HepG2 (cell line): ENCODE results near the gene CDCA4. TPM values are rescaled to one million over a fixed set of nuclear protein-coding genes. Genes with fewer than 3 reads are reported as not detected.

Source experiments
- ATAC-seq: fragments of 200-7000 bp; cut with Tn5 transposase; 3 replicates; pipeline ENCODE4 v1.9.1; 2020; ENCODE audit warnings: mild to moderate bottlenecking, moderate library complexity
- BruUV-seq: library from RNA; stranded (reverse); fragments of 400-500 nt; replicated peaks from 2 replicates; lab custom pipeline; 2021; lab: Mats Ljungman, UMichigan
- CTCF ChIA-PET: fragments of 300-600 bp; formaldehyde crosslinking; extraction: SDS; loops from one replicate; lab custom pipeline; 2021; ENCODE audit warnings: low total read pairs, inconsistent platforms, low intra/inter-chr PET ratio; lab: Yijun Ruan, JAX
- POLR2A ChIA-PET: fragments of 350-600 bp; sonication (Branson Sonifier 250); formaldehyde crosslinking; loops from one replicate; lab custom pipeline; 2020; ENCODE audit warnings: antibody characterized with exemption, inconsistent platforms; lab: Yijun Ruan, JAX
- DNase-seq: peaks from one replicate; pipeline ENCODE4 v3.0.0-alpha.2; 2015; ENCODE audit warnings: low spot score
- FAIRE-seq: peaks from 3 replicates; lab custom pipeline; 2011; peaks lifted over from hg19 to GRCh38; lab: Jason Lieb, UNC
- H2AFZ ChIP-seq: one replicate; pipeline ENCODE4 v1.6.1; 2011; ENCODE audit warnings: low read length, inconsistent platforms
- H3K27ac ChIP-seq: fragments of 300-600 bp; 3 replicates; pipeline ENCODE4 v1.8.0; 2011; ENCODE audit warnings: mixed run types, mild to moderate bottlenecking, mixed read lengths, low read length, inconsistent platforms; ENCODE audit not compliant: insufficient read depth; ENCODE audit errors: extremely low read length
- H3K27me3 ChIP-seq, 2 experiments: fragments of 200-600 bp in 1 of 2; 2 replicates in 1 of 2; 3 replicates in 1 of 2; pipeline versions ENCODE4 v1.6.0 to v1.8.0; 2011; ENCODE audit warnings: low read length in 2 of 2, mild to moderate bottlenecking in 2 of 2, moderate library complexity in 2 of 2, inconsistent platforms in 1 of 2; ENCODE audit not compliant: insufficient read depth in 2 of 2, control insufficient read depth in 1 of 2
- H3K36me3 ChIP-seq, 2 experiments: fragments of 200-600 bp in 1 of 2; replicated peaks in 1 of 2; 2 replicates in 1 of 2; 3 replicates in 1 of 2; pipeline versions ENCODE4 v1.5.1 to v1.8.0; 2011; ENCODE audit warnings: low read length in 2 of 2, inconsistent platforms in 1 of 2; ENCODE audit not compliant: insufficient read depth in 2 of 2, control insufficient read depth in 1 of 2
- H3K4me1 ChIP-seq: 2 replicates; pipeline ENCODE4 v1.5.1; 2012; ENCODE audit warnings: low read length, inconsistent platforms; ENCODE audit not compliant: insufficient read depth
- H3K4me2 ChIP-seq: 2 replicates; pipeline ENCODE4 v1.6.0; 2011; ENCODE audit warnings: low read depth, low read length, inconsistent platforms
- H3K4me3 ChIP-seq, 3 experiments: fragments of 200-600 bp in 1 of 3; sonication (generic), shearing (Covaris generic) in 1 of 3; replicated peaks in 1 of 3; 2 replicates each; pipeline ENCODE4 v1.5.1; 2011 to 2016; ENCODE audit warnings: low read length in 3 of 3, inconsistent platforms in 2 of 3, low read depth in 2 of 3, mild to moderate bottlenecking in 2 of 3, control low read depth in 1 of 3, mixed read lengths in 1 of 3; ENCODE audit not compliant: insufficient read depth in 1 of 3
- H3K79me2 ChIP-seq: one replicate; pipeline ENCODE4 v1.6.1; 2011; ENCODE audit warnings: low read length, inconsistent platforms; ENCODE audit not compliant: insufficient read depth
- H3K9ac ChIP-seq: 2 replicates; pipeline ENCODE4 v1.6.0; 2011; ENCODE audit warnings: mild to moderate bottlenecking, low read depth, low read length, inconsistent platforms; ENCODE audit not compliant: insufficient read depth
- H3K9me3 ChIP-seq: 2 replicates; pipeline ENCODE4 v1.5.1; 2012; ENCODE audit warnings: mild to moderate bottlenecking, low read length
- H4K20me1 ChIP-seq: 2 replicates; pipeline ENCODE4 v1.6.0; 2011; ENCODE audit warnings: inconsistent platforms, mild to moderate bottlenecking, low read length, moderate library complexity; ENCODE audit not compliant: insufficient read depth
- ADNP ChIP-seq: sonication (generic); formaldehyde crosslinking; IDR thresholded peaks from 2 replicates; pipeline ENCODE4 v1.4.0; 2020; ENCODE audit warnings: missing genetic modification reagents
- NFKB2 ChIP-seq: sonication (generic); formaldehyde crosslinking; IDR thresholded peaks from 2 replicates; pipeline ENCODE4 v1.4.0; 2020; ENCODE audit warnings: missing genetic modification reagents, borderline replicate concordance
- REPIN1 ChIP-seq: sonication (generic); formaldehyde crosslinking; IDR thresholded peaks from 2 replicates; pipeline ENCODE4 v1.8.0; 2022; ENCODE audit warnings: missing genetic modification reagents, low read depth, mild to moderate bottlenecking, borderline replicate concordance
- ZNF274 ChIP-seq: sonication (generic); formaldehyde crosslinking; IDR thresholded peaks from 2 replicates; pipeline ENCODE4 v1.5.1; 2020; ENCODE audit warnings: mild to moderate bottlenecking, missing genetic modification reagents
- ZNF3 ChIP-seq: IDR thresholded peaks from 2 replicates; pipeline ENCODE4 v1.7.0; 2017; ENCODE audit warnings: inconsistent platforms
- WGBS: methylation state at CpG from one replicate; pipeline ENCODE4 v1.1.6; 2017; ENCODE audit warnings: low lambda C conversion rate; 5-methylcytosine and 5-hydroxymethylcytosine counted together
- in situ Hi-C: cut with HindIII; loops from 2 replicates; pipeline ENCODE4 v1.10.0; 2017; ENCODE audit warnings: low pct_unique_long_range_greater_than_20kb; ENCODE audit not compliant: extremely low pct_ligation_motif_present
- intact Hi-C: fragments of 100-400 bp; cut with micrococcal nuclease; formaldehyde crosslinking; loops from one replicate; pipeline ENCODE4 v1.10.0; 2022; ENCODE audit not compliant: unreplicated experiment
- polyA plus RNA-seq, 8 experiments: library from polyadenylated mRNA; depleted of rRNA in 3 of 8; stranded (reverse) in 7 of 8; unstranded in 1 of 8; fragments of >200 nt; fragmentation: Illumina TruSeq in 4 of 8; extraction: Trizol in 4 of 8; gene quantifications; 2 replicates each; pipeline versions ENCODE4 v1.2.1 to v1.2.3, GENCODE V29; 2011 to 2016; ENCODE audit warnings: low read depth in 4 of 8, missing spikeins in 1 of 8, mixed read lengths in 1 of 8; ENCODE audit not compliant: insufficient read depth in 1 of 8
- total RNA-seq, 5 experiments: library from RNA; depleted of rRNA; stranded (reverse); fragments of >200 nt; fragmentation: Illumina TruSeq; extraction: Trizol; gene quantifications; 2 replicates each; pipeline ENCODE4 v1.2.3, GENCODE V29; 2016; ENCODE audit warnings: low read depth in 1 of 5
- TF ChIP-seq, protein P1 (sequence below): sonication (generic); formaldehyde crosslinking; conservative IDR thresholded peaks from 2 replicates; pipeline ENCODE4 v1.8.0; 2022; ENCODE audit warnings: mild to moderate bottlenecking, moderate library complexity, missing genetic modification reagents

CDCA4 gene
- total and polyA plus RNA-seq, 2 of the 13 experiments (the other 11 are each of a cell fraction or from before 2014, with no cell fraction given) = 19.7 to 43.1 TPM

DNA sequence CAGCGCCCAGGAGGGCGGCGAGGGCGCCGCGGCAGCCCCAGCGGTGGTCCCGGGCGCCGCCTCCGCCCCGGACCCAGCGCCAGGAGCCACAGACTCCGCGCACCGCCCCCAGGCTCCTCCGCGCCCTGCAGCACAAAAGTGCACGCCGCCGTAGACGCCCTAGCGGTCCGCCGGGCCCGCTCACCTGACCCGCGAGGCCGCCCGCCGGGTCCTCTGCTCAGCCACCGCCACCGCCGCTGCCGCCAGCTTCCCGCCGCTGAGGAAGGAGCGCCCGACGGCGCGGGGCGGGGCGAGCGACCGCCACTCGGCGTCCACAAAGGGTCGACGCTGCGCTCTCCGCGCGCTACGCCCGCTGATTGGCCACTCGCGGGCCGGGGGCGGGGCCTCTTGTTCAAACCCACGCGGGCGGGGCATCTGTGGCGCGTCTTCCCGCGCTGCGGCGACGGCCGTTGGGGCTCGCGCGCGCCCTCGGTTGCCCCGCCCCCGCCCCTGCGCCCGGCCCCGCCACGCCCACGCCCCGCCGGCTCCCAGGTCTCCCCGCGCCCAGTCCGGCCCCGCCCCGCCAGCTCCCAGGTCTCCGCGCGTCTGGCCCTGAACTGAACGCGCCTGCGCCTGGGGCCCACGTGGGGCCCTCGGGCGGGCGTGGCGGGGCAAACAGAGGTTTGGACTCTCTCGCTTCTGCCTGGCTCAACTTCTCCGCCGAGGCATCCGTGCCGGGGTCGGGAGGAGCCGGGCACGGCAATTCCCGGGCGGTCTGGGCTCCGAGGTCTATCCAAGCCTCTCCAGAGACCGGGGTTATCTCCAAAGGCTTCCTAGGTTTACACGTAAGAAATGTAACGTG lies at the start of gene CDCA4 (continued):
- TF ChIP-seq ZNF3 (no peak), NFKB2 (CRISPR knock-in tag) (peak; percentile 63; the same call in 1 of the 2 replicates)

GRCh38 chr14:105069871-105070759 lies 49.2 kb upstream of the CDCA4 start:
- DNase-seq (no peak), FAIRE-seq (no peak), ATAC-seq (no peak)
- Histone ChIP-seq H3K9me3 (no peaks in the 10 kb centered on the region), H3K4me1 (peaks cover 3% of the 10 kb centered on the region), H3K36me3 (no peaks in the 10 kb centered on the region), H3K4me2 (no peak overlapping the region), H3K27ac (no peak overlapping the region), H3K4me3 (no peak overlapping the region), H3K27me3 (peaks cover 12 to 69% of the 10 kb centered on the region in 2 experiments; a peak in 4 of 5 replicates), H3K79me2 (no peaks in the 10 kb centered on the region), H2AFZ (no peak overlapping the region), H4K20me1 (no peaks in the 10 kb centered on the region), H3K9ac (no peak overlapping the region)
- BruUV-seq = no TSS peak
- ChIA-PET POLR2A (no interaction called here), CTCF (no interaction called here)
- in situ Hi-C loops = no loop called here
- WGBS = 34% methylated on average over 20 of the region's 20 CpGs
- no peak for TF ChIP-seq ZNF274 (CRISPR knock-in tag)
- TF ChIP-seq REPIN1 = no peak
- TF ChIP-seq, protein P1, sequence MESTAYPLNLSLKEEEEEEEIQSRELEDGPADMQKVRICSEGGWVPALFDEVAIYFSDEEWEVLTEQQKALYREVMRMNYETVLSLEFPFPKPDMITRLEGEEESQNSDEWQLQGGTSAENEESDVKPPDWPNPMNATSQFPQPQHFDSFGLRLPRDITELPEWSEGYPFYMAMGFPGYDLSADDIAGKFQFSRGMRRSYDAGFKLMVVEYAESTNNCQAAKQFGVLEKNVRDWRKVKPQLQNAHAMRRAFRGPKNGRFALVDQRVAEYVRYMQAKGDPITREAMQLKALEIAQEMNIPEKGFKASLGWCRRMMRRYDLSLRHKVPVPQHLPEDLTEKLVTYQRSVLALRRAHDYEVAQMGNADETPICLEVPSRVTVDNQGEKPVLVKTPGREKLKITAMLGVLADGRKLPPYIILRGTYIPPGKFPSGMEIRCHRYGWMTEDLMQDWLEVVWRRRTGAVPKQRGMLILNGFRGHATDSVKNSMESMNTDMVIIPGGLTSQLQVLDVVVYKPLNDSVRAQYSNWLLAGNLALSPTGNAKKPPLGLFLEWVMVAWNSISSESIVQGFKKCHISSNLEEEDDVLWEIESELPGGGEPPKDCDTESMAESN (CRISPR knock-in tag) = no peak
- no peak for TF ChIP-seq ADNP (CRISPR knock-in tag)
- intact Hi-C loops = no loop called here
